Uterus (tissue), 4 donors: ENCODE results near the gene SDE2. TPM values are rescaled to one million over a fixed set of nuclear protein-coding genes. Genes with fewer than 3 reads are reported as not detected.
"Not testable (repeated sequence)": the region's sequence is repeated elsewhere in the genome, so short reads cannot be mapped to it uniquely, and the experiment has no call there.

Experiments
- DNase-seq, 2 donors: peaks; one replicate each; pipeline ENCODE4 v3.0.0-alpha.2; 2019 to 2020
- H3K27ac ChIP-seq, 2 donors: fragments of 200-600 bp; sonication (generic); 1 replicate in 1 of 2; 2 replicates in 1 of 2; pipeline ENCODE4 v1.5.1; 2016 to 2018
- H3K27me3 ChIP-seq, 2 donors: fragments of 200-600 bp; sonication (generic); one replicate each; pipeline ENCODE4 v1.5.1; 2018 to 2019; ENCODE audit warnings: control low read depth in 1 of 2
- H3K36me3 ChIP-seq, 2 donors: fragments of 200-600 bp; sonication (generic); one replicate each; pipeline ENCODE4 v1.5.1; 2019; ENCODE audit warnings: control low read depth in 1 of 2
- H3K4me1 ChIP-seq, 2 donors: fragments of 200-600 bp; sonication (generic); one replicate each; pipeline ENCODE4 v1.5.1; 2018 to 2019; ENCODE audit warnings: control low read depth in 1 of 2
- H3K4me3 ChIP-seq, 2 donors: fragments of 200-600 bp; sonication (generic); 1 replicate in 1 of 2; 2 replicates in 1 of 2; pipeline ENCODE4 v1.5.1; 2018 to 2019; ENCODE audit warnings: mild to moderate bottlenecking in 1 of 2
- H3K9me3 ChIP-seq, 2 donors: fragments of 200-600 bp; sonication (generic); one replicate each; pipeline ENCODE4 v1.5.1; 2019; ENCODE audit warnings: control low read depth in 1 of 2
- POLR2A ChIP-seq, 2 donors: fragments of 450-650 bp; IDR thresholded peaks; one replicate each; pipeline ENCODE4 v1.6.1; 2016; ENCODE audit warnings: antibody characterized with exemption in 2 of 2, mild to moderate bottlenecking in 1 of 2, moderate library complexity in 1 of 2
- intact Hi-C: fragments of 100-400 bp; cut with DNase I; formaldehyde crosslinking; loops from one replicate; pipeline ENCODE4 v1.15.1; 2023; ENCODE audit warnings: low total_unique reads
- total RNA-seq, 4 donors: library from RNA; depleted of rRNA in 3 of 4; stranded (reverse); fragments of >200 nt in 3 of 4; gene quantifications; one replicate each; pipeline versions ENCODE4 v1.1.0 to v1.2.4, GENCODE V29; 2014 to 2023
- TF ChIP-seq, protein P1 (sequence below), 4 experiments: fragments of 200-600 bp in 2 of 4; fragments of 450-650 bp in 2 of 4; sonication (generic) in 2 of 4; IDR thresholded peaks; one replicate each; pipeline ENCODE4 v1.5.1; 2016 to 2019; ENCODE audit warnings: antibody characterized with exemption in 4 of 4, mild to moderate bottlenecking in 2 of 4, moderate library complexity in 1 of 4
- donor health status: DM: yes; HTN: yes; CAD: no.

Gene SDE2
- total RNA-seq, 4 donors from 2014 or later: 12.3 to 41.7 (median 17.2) TPM

DNA sequence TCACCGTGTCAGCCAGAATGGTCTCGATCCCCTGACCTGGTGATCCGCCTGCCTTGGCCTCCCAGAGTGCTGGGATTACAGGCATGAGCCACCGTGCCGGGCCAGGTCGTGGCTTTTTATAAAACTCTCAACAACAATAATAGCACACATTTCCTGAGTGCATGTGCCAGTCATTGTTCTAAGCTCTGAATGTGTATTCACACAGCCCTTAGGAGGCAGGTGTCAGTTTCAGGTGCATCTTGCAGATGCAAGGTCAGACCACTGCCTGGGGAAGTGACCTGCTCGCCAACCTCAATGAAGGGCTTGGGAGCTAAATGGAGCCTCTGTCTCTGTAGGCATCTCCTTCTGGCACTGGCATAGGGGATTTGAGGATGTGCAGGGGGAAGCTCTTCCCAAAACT lies 56.6 kb downstream of the SDE2 start:
- intact Hi-C loops: no loop called here
- Histone ChIP-seq H3K4me3 (no peak overlapping the region), H3K9me3 (no peaks in the 10 kb centered on the region), H3K36me3 (no peaks in the 10 kb centered on the region), H3K4me1 (peaks cover 8 to 21% of the 10 kb centered on the region in 2 donors), H3K27me3 (no peaks in the 10 kb centered on the region), H3K27ac (peak overlapping the region; percentile 95)
- TF ChIP-seq POLR2A (IDR thresholded peaks at IDR 0.05): no peak
- TF ChIP-seq, protein P1, sequence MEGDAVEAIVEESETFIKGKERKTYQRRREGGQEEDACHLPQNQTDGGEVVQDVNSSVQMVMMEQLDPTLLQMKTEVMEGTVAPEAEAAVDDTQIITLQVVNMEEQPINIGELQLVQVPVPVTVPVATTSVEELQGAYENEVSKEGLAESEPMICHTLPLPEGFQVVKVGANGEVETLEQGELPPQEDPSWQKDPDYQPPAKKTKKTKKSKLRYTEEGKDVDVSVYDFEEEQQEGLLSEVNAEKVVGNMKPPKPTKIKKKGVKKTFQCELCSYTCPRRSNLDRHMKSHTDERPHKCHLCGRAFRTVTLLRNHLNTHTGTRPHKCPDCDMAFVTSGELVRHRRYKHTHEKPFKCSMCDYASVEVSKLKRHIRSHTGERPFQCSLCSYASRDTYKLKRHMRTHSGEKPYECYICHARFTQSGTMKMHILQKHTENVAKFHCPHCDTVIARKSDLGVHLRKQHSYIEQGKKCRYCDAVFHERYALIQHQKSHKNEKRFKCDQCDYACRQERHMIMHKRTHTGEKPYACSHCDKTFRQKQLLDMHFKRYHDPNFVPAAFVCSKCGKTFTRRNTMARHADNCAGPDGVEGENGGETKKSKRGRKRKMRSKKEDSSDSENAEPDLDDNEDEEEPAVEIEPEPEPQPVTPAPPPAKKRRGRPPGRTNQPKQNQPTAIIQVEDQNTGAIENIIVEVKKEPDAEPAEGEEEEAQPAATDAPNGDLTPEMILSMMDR (IDR thresholded peaks at IDR 0.05): no peak
- no peak for DNase-seq

- intact Hi-C loops: no loop called here
- H3K4me1 ChIP-seq: peaks cover 8 to 21% of the 10 kb centered on the region in 2 donors
- H3K9me3 ChIP-seq: no peaks in the 10 kb centered on the region
- no peak overlapping the region for H3K4me3 ChIP-seq
- H3K27ac ChIP-seq: peak overlapping the region; percentile 95
- no peaks in the 10 kb centered on the region for H3K36me3 ChIP-seq
- no peaks in the 10 kb centered on the region for H3K27me3 ChIP-seq
- TF ChIP-seq POLR2A (IDR thresholded peaks at IDR 0.05): no peak
- TF ChIP-seq, protein P1 (IDR thresholded peaks at IDR 0.05): no peak
- no peak for DNase-seq
These were observed 57.3 kb downstream of the SDE2 start for GRCh38 chr1:225941942-225942222.

- Histone ChIP-seq H3K27me3 (no peaks in the 10 kb centered on the region), H3K27ac (peak within 1 kb of the TSS; percentile 95), H3K4me3 (peak within 1 kb of the TSS in 1 of 2 donors; percentile 1), H3K36me3 (no peaks in the 10 kb centered on the region), H3K9me3 (no peaks in the 10 kb centered on the region), H3K4me1 (peaks cover 8 to 21% of the 10 kb centered on the region in 2 donors)
- intact Hi-C loops: no loop called here
- peak; percentile 59 to 77 for DNase-seq
- no peak for TF ChIP-seq POLR2A (IDR thresholded peaks at IDR 0.05)
- TF ChIP-seq, protein P1 (IDR thresholded peaks at IDR 0.05): no peak
These were observed 57.8 kb downstream of the SDE2 start, which contains the start of gene LEFTY2 for GRCh38 chr1:225941187-225941941. Gene LEFTY2 (minus strand): TSS chr1:225941220. CDS start chr1:225941140, 80 bp downstream.

DNA sequence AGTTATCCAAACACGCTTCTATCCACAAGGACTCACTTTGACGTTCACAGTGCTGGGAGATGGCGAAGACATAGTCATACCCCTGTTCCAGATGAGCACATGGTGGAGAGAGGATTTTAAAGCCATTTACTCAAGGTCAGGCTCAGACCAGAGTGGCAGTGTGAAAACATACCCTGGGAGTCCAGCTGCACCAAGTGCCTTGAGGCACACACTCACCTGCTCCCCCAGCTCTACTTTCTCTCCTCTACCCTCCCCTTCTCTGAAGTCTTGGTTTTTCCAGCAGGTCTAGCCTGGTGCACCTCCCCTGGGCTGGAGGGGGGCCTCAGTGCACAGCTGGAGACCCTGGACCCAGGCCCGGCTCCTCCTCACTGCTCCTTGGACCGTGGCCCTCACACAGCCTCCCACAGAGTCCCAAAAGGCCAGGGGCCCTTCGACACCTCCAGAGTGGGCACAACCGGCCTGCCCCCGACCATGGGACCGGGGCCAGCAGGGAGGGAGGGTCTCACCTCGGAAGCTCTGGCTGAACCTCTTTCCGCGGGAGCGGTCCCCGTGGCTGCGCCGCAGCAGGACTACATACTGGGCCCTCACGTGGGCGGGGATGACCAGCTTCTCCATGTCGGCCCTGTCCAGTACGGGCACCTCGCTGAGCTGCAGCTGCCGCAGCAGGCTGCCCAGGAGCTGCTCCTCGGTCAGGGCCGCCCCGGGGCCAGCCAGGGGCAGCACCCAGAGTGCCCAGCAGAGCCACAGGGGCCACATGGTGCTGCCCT lies 58.6 kb downstream of the SDE2 start:
- intact Hi-C loops: no loop called here

GRCh38 chr1:225939939-225940310 lies 59.2 kb downstream of the SDE2 start:
- intact Hi-C loops, DNase-seq, H3K36me3 ChIP-seq, H3K9me3 ChIP-seq, H3K27me3 ChIP-seq: not testable (repeated sequence)
- peak overlapping the region; percentile 95 for H3K27ac ChIP-seq
- H3K4me3 ChIP-seq: peak overlapping the region in 1 of 2 donors; percentile 17
- H3K4me1 ChIP-seq: peaks cover 8 to 21% of the 10 kb centered on the region in 2 donors

More for the DNA sequence above, 58.6 kb downstream of the SDE2 start:
- Histone ChIP-seq H3K4me3 (peak overlapping the region in 1 of 2 donors; percentile 1), H3K27ac (peak overlapping the region; percentile 95), H3K4me1 (peaks cover 8 to 21% of the 10 kb centered on the region in 2 donors), H3K36me3 (no peaks in the 10 kb centered on the region), H3K9me3 (no peaks in the 10 kb centered on the region), H3K27me3 (no peaks in the 10 kb centered on the region)
- peak in 1 of 2 donors; percentile 44 for DNase-seq
- no peak for TF ChIP-seq POLR2A (IDR thresholded peaks at IDR 0.05)
- TF ChIP-seq, protein P1 (IDR thresholded peaks at IDR 0.05): no peak

DNA sequence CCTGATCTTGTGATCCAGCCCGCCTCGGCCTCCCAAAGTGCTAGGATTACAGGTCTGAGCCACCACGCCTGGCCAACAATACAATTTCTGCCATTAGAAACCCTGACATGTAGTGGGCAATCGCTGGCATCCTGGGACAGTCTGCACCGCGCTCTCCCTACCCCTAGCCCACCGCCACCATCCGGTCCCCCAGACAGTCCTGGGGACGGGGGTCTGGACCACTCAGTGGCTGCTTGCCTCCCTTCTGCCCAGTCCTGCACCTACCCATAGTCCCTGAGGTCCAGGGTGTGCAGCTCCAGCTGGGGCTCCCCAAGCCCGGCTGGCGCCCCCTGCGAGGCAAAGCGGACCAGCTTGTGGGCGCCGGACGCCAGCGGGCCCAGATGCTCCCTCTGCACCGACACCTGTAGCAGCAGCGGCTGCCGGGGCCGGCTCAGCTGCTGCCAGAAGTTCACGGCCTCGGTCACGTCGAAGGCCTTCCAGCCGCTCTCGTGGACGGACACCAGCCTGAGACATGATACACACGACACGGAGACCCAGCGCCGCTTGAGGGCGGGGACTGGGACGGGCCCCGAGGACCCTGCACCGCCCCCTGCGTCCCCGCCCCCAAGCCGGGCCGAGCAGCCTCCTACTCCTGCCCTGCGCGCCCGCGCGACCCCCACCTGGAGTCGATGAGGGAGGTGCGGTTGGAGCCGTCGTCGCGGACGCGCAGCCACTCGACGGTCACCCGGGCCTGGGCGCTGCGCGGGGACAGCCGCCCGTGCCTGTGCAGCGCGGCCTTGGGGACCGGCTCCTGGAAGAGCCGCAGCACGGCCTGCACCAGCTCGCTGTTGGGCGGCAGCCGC lies 59.8 kb downstream of the SDE2 start:
- intact Hi-C loops, DNase-seq, H3K9me3 ChIP-seq, H3K27me3 ChIP-seq, H3K36me3 ChIP-seq: not testable (repeated sequence)
- Histone ChIP-seq H3K4me3 (peak overlapping the region in 1 of 2 donors; percentile 17), H3K27ac (peak overlapping the region; percentile 95), H3K4me1 (peaks cover 8 to 21% of the 10 kb centered on the region in 2 donors)
